Effector CD8-positive, alpha-beta T cell (primary cell): ENCODE results near the gene PHF19.
A peak's percentile ranks its signal among the peaks of the same experiment; 100 is the strongest.

ENCODE experiments used
- DNase-seq: peaks from one replicate; lab custom pipeline; 2025; lab: John Stamatoyannopoulos, UW

Gene PHF19

DNA sequence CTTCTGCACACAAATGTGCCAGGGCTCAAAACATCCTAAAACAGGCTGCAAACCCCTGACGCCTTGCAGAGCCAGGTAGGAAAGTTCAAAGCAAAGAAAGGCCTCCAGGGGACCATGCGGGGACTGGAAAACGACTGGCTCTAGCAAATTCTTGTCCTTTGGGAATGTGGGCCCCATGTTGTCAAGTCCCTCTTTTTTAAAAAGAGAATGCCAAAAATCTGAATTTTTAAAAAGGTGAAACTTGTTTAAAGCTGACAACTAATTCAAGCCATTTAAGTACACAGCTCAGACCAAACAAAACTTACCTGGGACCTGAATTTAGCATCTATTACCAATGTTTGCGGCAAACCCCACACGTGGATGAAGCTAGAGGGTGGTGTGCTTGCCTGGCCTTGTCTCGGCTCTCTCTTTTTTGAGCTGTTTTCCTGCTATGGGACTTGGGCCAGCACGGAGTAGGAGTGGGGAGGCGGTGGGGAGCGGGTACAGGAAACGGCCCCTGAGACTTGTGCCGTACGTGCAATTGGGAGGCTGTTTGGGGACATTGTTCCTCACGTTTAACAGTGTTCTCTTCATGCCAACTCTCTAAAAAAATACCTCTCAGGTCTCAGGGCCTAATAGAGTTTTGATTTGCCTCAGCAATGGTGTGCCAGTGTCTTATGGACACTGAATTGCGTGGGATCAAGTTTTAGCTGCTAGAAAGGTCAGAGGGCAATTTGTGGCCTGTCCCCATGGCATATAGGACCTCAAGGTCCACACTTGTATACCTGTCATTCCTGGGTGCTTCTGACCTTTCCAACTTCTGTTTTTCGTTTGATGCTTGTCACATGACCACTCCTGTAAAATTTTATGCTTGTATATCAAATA lies 15.1 kb upstream of the PHF19 start:
- no peak for DNase-seq

DNA sequence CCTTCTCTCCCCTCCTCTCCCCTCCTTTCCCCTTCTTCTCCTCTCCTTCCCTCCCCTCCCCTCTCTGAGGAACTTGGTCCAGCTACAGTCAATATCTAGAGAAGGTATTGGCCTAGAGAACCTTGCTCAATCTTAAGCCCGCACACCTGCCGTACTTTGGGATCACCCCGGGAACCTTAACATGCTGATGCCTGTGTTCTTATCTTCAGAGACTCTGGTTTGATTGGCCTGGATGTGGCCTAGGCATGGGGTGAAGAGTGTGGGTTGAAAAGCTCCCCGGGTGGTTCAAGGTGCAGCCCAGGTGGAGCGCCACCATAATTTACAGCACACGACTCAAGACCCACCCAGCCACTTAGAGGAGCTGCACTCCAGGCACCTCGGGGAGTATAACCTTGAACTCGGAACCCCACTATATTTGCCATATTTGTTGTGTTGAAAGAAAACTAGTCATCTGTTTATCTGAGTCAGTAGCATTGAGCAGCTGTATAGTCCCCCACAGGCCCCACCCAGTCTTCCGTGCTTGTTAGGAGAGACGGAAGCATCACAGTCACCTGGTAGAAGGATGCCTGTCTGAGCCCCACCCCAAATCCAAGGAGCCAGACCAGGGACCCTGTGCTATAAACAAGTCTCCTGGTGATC lies 14.4 kb upstream of the PHF19 start:
- no peak for DNase-seq

- DNase-seq = no peak
These were observed 13.6 kb upstream of the PHF19 start for GRCh38 chr9:120890320-120891244.

GRCh38 chr9:120889606-120890271 lies 12.8 kb upstream of the PHF19 start:
- no peak for DNase-seq

- no peak for DNase-seq
These were observed 11.6 kb upstream of the PHF19 start for GRCh38 chr9:120888626-120889025.

DNA sequence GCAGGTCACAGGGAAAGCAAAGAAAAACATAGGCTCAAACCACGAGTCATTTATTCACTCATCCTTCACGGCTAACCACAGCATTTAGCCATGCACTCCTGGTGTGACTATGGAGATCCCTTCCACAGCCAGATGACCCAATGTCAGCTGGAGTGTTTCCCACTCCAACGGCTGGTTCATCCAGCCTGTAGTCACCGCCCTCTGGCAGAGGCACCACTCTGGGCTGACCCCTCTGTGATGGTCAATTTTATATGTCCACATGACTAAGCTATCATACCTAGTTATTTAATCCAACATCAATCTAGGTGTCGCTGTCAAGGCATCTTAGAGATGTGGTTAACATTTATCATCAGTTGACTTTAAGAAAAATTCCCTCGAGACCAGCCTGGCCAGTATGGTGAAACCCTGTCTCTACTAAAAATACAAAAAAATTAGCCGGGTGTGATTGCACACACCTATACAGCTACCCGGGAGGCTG lies 9.5 kb upstream of the PHF19 start:
- no peak for DNase-seq

DNA sequence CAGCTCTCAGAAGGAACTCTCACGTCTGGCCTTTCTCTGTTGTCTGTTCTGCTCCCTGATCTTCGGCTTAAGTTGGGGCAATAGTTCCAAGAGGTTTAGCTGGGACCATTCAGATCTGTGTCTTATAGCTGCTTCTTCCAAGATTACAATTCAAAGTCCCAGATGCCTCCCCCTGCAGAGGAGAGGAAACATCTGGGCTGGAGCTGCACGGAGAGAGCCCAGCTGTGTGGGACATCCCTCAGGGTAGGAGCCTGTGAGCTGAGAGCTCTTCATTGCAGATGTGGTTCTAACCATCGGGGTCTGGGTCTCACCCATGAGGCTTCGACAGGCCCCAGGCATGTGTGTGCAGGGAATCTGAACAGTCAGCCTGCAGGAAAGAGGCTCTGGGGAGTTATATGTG lies 9.0 kb upstream of the PHF19 start:
- DNase-seq = no peak

- DNase-seq = no peak
These were observed 8.5 kb upstream of the PHF19 start for GRCh38 chr9:120885457-120885856.

DNA sequence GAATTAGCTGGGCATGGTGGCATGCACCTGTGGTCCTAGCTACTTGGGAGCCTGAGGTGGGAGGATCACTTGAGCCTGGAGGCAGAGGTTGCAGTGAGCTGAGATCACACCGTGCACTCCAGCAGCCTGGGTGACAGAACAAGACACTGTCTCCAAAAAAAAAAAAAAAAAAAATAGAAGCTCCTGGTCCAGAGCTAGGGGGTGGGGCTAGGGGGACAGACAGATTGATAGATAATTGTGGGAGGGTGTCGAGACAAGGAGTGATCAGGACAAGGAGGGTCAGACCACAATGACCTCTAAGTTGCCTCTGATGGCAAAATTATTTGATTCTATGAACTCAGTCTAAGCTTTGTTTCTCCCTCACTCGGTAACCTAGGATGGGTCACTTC lies 6.6 kb upstream of the PHF19 start:
- DNase-seq = no peak

- no peak for DNase-seq
These were observed 6.1 kb upstream of the PHF19 start for GRCh38 chr9:120882935-120883607.

DNA sequence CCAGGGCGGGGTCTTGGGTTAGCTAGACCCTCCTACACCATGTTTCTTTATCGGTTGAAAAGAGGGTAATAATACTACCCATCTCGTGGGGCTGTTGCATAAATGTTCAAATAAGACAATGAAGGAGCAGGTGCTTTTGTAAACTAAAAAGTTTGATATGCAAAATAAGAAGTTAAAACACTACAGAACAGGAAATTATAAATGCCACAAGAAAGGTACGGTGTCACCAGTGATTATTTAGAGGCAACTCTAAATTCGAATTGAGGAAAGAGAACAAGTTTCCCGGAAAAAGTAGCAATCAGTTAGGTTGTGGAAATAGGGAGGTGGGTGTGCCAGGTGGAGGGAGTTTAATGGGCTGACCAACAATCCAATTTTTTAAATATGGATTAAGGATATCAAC lies 2.5 kb upstream of the PHF19 start:
- no peak for DNase-seq

- DNase-seq = no peak
These were observed 1.5 kb upstream of the PHF19 start for GRCh38 chr9:120878188-120879130.

GRCh38 chr9:120877276-120878034 lies 467 bp upstream of the PHF19 start:
- peak; percentile 33 for DNase-seq

- peak; percentile 63 for DNase-seq
These were observed 790 bp downstream of the PHF19 start for GRCh38 chr9:120875954-120876841.

DNA sequence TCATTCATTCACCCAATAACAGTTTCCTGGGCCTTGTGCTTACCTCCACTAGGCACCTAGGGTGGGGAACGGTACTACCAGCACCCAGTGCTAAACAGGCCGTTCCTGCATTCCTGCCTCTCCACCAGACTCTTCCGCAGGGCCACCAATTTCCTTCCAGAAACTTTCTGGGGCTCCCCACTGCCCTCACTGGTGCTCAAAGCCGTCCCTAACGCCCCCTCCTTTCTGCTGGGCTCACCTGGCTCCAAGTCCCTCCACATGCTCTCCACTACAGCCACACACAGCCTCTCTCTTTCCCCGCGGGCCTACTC lies 1.4 kb downstream of the PHF19 start:
- DNase-seq = no peak

- DNase-seq = no peak
These were observed 1.8 kb downstream of the PHF19 start for GRCh38 chr9:120875195-120875565.

DNA sequence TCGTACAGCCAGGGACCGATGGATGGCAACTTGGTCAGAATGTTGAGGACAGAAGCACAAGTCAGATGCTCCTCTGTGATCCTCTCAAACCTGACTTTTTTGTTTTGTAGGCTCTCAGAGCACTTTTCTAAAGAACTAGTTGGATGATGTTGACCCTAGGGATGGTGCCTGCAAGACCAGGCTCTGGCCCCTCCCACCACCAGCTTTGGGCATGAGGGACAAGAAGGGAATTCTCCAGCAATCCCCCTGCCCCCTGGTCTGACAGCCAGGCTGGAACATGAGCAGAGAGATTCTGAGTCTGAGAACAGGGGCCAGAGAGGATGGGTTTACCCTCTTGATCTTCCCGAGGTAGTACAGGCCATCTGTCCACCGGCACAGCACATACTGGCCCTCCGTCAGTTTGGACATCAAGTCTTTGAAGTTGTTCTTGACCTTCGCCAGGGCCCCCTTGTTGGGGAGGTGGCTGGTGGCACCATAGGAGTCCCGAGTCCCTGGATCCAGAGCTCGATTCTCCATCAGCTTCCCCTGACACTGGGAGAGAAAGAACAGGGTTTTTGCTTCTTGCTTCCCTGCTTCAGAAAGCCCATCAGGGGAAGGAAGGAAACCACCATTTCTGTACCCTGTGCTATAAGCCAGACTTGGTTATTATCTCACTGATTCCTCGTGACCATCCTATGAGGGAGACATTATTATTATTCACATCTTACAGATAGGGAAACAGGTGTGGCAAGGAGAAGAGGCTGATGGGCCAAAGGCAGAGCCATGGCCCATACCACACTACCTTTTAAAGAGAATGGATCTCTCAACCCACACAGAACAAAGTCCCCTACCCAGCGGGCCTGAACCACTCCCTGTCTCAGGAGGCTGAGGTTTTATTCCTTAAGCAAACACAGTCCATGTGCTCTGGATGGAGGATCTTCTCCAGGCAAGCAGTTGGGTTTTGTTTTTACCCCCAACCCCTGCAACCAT lies 2.5 kb downstream of the PHF19 start:
- DNase-seq = no peak
